NCI-H82 treated with DMSO at 0.1 percent for 48 hours (cell line): ENCODE results near the gene ATG10.
"Not testable (repeated sequence)": the region's sequence is repeated elsewhere in the genome, so short reads cannot be mapped to it uniquely, and the experiment has no call there.

Experiments used
- DNase-seq: peaks from one replicate; lab custom pipeline; 2025; ENCODE audit not compliant: unreplicated experiment; lab: John Stamatoyannopoulos, UW

Gene ATG10

DNA sequence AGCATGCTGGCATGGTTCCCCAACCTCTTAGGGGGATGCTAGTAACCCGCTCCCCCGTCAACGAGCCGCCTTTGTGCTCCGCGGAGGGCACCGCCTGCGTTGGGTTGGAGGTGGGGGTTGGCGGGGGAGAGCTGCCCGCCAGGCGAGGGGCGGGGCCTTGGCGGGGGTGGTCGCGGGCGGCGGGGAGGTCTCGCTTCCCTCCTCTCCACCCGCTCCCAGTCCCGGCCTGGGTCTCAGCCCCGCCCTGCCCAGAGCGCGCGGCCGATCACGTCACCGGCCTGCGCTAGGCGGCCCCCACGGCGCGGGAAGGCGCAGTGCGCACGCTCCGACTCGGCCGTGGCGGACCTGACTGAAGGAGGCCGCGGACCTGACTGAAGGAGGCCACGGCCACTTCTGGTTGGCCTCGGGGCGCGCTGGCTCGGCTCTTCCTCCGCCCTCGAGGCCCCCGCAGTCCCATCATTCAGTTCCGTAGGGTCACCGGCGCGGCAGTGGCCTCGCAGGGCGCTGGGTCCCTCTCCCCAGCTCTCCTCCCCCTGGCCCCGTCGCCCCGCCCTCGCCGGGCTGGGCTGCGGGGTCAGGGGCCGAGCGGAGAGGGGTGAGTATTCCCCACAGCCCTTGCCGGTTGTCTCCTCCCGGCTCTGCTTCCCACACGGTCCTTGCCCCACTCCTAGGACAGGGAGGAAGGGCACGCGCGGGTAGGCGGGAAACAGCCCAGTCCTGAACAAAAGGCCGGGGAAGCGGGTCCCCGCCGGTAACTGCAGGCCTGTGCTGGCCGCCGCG, at the start of gene ATG10:
TSS of gene ATG10 (plus strand) at position 312 of the 780 bp plus-strand sequence. CDS start 15,548 bp downstream, outside the sequence.
- peak; percentile 65 for DNase-seq

DNA sequence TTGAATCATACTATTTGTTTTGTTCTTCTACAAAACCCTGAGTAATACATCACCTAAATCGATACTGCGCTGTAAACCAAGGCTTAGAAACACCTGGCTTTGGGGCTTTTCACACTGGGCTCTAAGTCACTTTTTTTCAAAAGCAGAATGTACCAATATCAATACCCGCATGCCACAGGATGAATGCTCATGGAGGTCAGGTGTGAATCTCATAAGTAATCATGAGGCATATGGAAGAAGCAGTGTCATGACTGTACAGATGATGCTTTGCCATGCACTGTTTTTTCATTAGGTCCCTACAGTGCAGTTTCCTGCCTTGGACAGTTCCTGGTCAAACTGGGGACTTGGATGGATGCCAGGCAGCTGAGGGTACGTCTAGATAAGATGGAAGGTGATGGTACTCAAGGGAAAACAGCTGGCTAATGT, 49.0 kb upstream of the ATG10 start:
- no peak for DNase-seq

DNA sequence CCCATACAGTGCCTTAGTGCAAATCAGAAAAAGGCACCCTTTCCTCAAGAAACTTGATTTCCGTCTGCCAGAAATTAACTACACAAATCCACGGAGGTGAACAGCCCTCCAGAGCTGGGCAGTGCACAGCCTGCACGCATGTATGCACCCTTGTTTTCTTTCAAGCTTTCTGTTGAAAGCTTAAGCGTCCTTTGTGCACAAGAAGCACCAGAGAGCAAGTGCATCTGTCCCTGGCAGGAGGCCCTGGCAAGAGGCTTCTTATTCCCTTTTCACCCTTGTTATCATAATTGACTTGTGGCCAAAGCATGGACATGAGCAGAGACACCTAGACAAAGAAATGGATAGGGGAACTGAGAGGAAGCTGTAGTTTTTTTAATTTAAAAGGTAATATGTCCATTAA, 47.4 kb upstream of the ATG10 start:
- no peak for DNase-seq

GRCh38 chr5:81925009-81925408, 46.8 kb upstream of the ATG10 start:
- peak; percentile 21 for DNase-seq

GRCh38 chr5:81925981-81926380, 45.8 kb upstream of the ATG10 start:
- DNase-seq = no peak

- no peak for DNase-seq
Measured at GRCh38 chr5:81936066-81936465, 35.8 kb upstream of the ATG10 start.

- no peak for DNase-seq
Measured at GRCh38 chr5:81936750-81937149, 35.1 kb upstream of the ATG10 start.

- no peak for DNase-seq
Measured at GRCh38 chr5:81942746-81943145, 29.1 kb upstream of the ATG10 start.

DNA sequence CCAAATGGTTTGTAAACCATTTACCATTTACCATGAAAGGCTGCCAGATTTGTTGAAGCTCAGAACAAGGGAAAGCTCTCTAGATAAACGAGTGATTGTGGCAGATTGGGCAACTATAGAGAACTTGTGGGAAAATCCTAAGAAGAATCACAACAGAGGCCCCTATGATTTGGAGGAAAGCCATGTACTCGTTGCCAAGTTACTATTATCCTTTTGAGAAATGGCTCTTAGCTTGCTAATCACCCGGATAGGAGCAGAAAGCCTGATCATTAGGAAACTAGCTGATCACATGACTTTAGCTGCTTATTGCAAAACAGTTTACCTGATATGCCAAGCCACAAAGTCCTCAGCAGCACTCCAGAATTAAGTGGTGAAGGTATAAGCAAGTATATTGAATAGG, 23.5 kb upstream of the ATG10 start:
- peak; percentile 7 for DNase-seq

- DNase-seq = no peak
Measured at GRCh38 chr5:81949462-81949861, 22.4 kb upstream of the ATG10 start.

DNA sequence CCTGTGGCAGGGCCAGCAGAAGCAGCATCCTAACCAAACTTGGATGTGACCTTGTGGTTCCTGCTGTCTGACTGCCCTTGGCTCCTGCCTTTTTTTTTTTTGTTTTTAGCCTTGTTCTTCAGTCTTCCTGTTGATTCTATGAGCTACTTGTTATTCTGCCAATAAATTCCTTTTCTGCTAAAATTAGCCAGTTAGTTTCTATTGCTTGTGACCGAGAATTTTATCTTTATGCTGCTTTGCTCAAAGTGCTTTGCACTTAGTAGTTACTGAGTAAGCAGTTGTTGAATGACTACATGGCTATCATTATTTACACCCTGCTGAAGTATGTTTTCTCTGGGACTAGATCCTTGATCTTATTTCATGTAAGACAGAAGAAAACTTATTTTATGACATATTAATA, 20.8 kb upstream of the ATG10 start:
- DNase-seq = no peak

- DNase-seq = not testable (repeated sequence)
Measured at GRCh38 chr5:81954796-81955195, 17.0 kb upstream of the ATG10 start.

- DNase-seq = not testable (repeated sequence)
Measured at GRCh38 chr5:81958129-81958528, 13.7 kb upstream of the ATG10 start.

DNA sequence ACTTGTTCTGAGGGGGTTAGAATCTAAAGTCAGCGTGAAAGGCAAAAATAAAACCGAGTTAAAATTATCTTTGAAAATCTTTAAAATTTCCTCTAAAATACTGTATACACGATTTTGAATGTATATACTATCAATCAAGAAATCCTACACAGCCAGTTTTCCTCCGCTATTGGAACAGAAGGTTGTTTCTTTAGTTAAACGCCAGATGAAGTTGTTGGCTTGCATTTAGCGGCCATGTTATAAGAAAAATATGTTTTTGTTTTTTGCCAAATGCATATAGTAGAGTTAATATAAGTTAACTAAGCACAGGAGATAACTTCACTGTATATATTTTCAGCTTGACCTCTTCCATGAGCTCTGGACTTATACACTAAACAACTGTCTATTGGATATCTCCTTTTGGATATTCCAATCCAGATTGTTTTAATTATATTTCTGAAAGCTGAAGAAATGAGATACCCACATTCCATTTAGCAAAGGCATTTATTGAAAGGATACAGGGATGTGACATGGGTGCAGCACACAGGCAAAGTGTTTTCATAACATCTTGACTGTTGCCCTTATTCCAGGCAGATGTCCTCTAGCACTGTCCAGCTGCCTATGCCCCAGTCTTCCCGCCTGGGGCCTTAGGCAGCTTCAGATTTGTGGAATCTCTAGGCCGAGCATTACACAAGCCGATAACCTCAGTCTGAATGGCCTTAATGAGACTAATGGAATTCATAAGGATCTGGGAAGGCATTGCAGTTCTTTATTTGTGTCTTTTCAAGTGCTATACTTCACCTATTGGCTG, 10.0 kb upstream of the ATG10 start:
- no peak for DNase-seq

DNA sequence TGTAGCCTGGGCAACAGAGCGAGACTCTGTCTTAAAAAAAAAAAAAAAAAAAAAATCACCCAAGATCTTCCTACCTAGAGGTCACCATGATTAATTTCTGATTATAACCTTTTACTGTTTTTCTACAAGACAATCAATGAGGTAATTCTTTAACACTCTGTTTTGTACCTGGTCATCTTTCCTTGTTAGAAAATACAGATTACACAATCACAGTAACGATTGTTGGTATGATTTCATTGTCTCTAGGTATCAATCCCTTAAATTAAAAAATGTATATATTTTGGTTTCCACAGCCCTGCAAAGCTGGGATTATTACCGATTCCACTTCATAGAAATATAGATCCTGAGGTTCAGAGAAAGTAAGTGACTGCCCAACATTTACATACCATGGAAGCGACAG, 8.3 kb upstream of the ATG10 start:
- no peak for DNase-seq

GRCh38 chr5:81965524-81965923, 6.3 kb upstream of the ATG10 start:
- DNase-seq = no peak

GRCh38 chr5:81969226-81969625, 2.6 kb upstream of the ATG10 start:
- DNase-seq = no peak

DNA sequence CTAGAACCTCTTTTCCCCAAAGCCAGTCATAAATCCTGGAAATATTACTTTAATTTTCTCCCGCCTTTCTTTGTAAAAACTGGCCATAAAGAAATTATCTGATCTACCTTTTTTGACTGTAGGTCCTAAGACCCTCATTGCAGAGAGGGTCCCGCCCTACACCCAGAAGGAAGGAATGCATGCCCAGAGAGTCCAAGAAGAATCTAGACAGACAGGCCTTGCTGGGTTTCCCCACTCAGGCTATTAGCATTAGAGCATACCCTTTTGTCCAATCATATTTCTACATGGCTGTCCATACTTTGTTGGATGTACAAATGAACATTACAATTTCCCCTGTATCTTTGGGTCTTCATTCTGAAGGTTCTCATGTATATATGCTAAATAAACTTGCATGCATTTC, 1.9 kb upstream of the ATG10 start:
- DNase-seq = no peak

- peak; percentile 24 for DNase-seq
Measured at GRCh38 chr5:81971111-81971711, 612 bp upstream of the ATG10 start.

DNA sequence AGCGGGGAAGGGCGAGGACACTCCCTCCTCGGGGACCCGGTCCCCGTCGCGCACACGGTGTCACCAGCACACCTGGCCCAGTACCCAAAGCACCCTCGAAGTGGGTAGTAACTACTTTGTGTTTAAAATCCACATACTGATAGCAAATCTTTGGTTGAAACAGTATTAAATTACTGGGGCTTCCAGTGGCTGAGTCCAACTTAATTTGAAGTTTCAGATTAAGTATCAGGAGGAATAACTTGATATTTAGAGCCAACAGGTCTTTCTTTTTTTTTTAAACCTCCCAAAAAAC, 615 bp downstream of the ATG10 start:
- no peak for DNase-seq

DNA sequence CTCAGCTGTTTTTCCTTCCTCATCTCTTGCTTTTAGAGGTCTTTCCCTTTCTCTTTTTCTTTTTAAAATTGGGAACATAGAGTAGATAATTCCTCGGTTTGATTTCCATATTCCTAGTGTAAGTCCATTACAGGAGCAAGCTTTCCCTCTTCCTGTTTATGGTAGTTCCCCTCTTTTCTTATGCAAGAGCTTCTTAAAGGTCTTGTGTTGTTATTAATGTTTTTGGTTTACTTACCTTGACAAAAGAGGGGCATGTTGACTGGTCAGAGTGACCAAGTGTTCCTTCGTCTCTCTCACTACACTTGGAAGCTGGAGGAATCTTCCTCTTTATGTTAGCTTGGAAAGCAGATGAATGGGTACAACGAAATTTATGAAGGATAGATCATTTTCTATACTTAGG, 8.3 kb downstream of the ATG10 start:
- DNase-seq = no peak

DNA sequence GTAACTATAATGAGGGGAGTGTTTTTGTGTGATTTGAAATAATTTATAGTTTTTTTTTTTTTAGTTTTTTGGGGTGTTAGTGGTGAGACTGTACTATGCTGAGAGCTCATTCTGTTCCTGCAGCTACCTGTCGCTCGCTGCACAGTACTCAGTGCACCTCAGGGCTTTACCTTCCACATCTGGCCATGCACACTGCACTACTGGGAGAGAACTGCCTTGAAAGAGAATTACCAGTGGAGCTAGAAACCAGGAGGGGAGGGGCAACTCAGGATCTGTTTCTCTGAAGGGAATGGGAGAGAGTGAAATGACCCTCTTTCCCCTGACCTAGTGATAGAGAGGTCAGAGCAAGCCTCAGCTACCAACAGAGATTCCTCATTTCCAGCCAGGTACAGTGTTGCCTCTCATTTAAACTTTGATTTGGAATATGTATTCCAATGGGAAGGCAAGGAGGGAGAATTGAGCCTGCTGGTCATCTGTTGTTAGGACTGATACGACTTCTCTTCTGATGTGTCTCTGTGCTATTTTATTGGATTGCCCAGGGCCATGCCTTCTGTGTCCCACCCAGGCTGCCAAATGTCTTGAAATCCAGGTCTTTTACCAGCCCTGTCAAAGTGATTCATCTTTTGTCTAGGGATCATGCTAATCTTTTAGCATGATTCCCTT, 8.9 kb downstream of the ATG10 start:
- peak; percentile 26 for DNase-seq
